ENCODE measurements around the gene OR2H1.

The OR2H1 gene

DNA sequence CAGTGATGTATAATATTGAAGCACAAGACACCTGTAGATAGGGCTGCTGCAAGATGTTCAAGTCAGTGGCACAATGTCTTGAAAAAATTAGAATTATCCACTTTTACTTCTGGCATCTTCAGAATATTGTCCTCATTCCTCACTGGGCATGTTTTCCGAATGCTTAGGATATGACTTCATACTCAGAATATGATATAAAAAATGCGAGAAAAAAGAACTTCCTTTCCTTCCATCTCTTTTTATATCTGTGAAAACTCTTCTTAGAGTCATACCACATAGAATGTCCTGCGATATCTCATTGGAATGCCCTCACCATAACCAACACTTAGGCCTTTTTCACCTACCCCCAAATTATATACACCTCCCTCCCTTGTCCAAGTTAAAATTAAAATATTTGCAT is 26.2 kb downstream of the OR2H1 start:
- no peak for DNase-seq (ENCODE audit: low read depth)
- no peak overlapping the region for H3K4me3 ChIP-seq (ENCODE audit: low read length)
- no peak for TF ChIP-seq CTCF (conservative IDR thresholded peaks at IDR 0.05; ENCODE audit: low read depth, low read length)

DNA sequence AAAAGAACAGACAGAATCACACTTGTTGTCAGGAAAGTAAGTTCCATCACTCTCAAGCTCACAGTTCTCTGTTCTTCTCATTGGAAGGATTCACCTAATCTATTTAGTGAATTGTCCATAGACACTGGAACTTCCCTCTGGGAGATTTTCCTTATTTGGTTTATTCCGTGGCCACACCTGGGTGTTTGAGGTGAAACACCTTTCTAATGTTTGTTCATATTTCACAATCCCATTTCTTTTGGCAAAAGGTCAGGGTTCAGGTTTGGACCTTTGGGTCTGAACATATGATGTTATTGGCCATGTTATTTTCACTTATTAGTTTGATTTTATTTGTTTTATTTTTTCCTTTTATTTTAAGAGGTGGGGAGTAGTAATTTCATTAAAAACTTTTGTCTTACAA is 26.8 kb downstream of the OR2H1 start:
- H3K4me3 ChIP-seq (ENCODE audit: low read length), result no peak overlapping the region
- no peak for TF ChIP-seq CTCF (conservative IDR thresholded peaks at IDR 0.05; ENCODE audit: low read depth, low read length)
- no peak for DNase-seq (ENCODE audit: low read depth)

DNA sequence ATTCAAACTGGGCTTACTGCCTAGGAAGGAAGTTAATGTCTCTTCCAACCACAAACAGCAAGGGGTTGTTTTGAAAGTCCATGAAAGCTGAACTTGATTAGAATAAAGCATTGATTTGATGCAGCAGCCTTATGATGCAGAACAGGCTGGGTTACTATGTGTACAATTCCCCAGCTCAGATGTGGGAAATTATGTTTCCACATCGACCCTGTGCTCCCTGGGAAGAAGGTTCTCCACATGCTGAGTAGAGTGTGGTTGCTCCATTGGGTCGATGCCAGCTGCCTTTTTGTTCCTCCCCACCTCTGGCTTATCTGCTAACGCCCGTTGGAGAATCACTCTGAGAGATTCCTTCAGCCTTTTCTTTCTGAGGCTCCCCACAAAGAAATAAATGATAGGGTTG is 29.6 kb downstream of the OR2H1 start:
- DNase-seq (ENCODE audit: low read depth), result no peak
- no peak overlapping the region for H3K4me3 ChIP-seq (ENCODE audit: low read length)
- TF ChIP-seq CTCF (conservative IDR thresholded peaks at IDR 0.05; ENCODE audit: low read depth, low read length), result no peak

- no peak for TF ChIP-seq CTCF (conservative IDR thresholded peaks at IDR 0.05; ENCODE audit: low read depth, low read length)
- no peak for DNase-seq (ENCODE audit: low read depth)
- H3K4me3 ChIP-seq (ENCODE audit: low read length), result no peak overlapping the region
Measured at GRCh38 chr6:29487131-29487530, 30.2 kb downstream of the OR2H1 start.

- no peak for TF ChIP-seq CTCF (conservative IDR thresholded peaks at IDR 0.05; ENCODE audit: low read depth, low read length)
- H3K4me3 ChIP-seq (ENCODE audit: low read length), result no peak within 1 kb of the TSS
- no peak for DNase-seq (ENCODE audit: low read depth)
Measured at GRCh38 chr6:29487660-29488059, 30.7 kb downstream of the OR2H1 start, which contains the start of gene MAS1L. Gene MAS1L (minus strand): TSS chr6:29487956. CDS start chr6:29487902, 54 bp downstream.

DNA sequence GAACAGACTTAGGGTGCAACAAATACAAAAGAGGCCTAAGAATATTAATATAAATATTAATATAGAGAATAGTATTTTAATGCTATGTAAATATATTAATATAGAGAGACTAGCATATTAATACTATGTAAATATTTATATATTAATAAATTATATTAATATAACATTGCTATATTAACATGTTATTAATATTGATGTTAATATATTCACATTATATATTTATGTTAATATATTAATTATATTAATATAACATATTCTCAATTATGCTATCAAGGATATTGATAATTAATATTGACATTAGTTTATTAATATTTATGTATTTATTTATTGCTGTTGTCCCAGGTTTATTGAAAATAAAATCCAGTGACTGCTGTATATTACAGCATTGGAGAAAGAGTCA is 31.9 kb downstream of the OR2H1 start:
- DNase-seq (ENCODE audit: low read depth), result no peak
- H3K4me3 ChIP-seq (ENCODE audit: low read length), result no peak overlapping the region
- no peak for TF ChIP-seq CTCF (conservative IDR thresholded peaks at IDR 0.05; ENCODE audit: low read depth, low read length)

GRCh38 chr6:29489286-29489685 is 32.3 kb downstream of the OR2H1 start:
- no peak for DNase-seq (ENCODE audit: low read depth)
- no peak overlapping the region for H3K4me3 ChIP-seq (ENCODE audit: low read length)
- no peak for TF ChIP-seq CTCF (conservative IDR thresholded peaks at IDR 0.05; ENCODE audit: low read depth, low read length)

Measured in retinal pigment epithelial cell (primary cell).